Breast epithelium (tissue), 4 donors: ENCODE results near the gene GFOD1. TPM values are rescaled to one million over a fixed set of nuclear protein-coding genes. Genes with fewer than 3 reads are reported as not detected.
"Not testable (repeated sequence)": the region's sequence is repeated elsewhere in the genome, so short reads cannot be mapped to it uniquely, and the experiment has no call there.

ENCODE experiments used
- DNase-seq, 2 donors: peaks; one replicate each; pipeline ENCODE4 v3.0.0-alpha.2; 2019; ENCODE audit warnings: low spot score in 2 of 2
- H3K27ac ChIP-seq, 2 donors: fragments of 200-600 bp; sonication (generic) in 1 of 2; one replicate each; pipeline ENCODE4 v1.5.1; 2016 to 2019; ENCODE audit warnings: mild to moderate bottlenecking in 1 of 2
- H3K27me3 ChIP-seq, 2 donors: fragments of 200-600 bp; sonication (generic) in 1 of 2; one replicate each; pipeline versions ENCODE4 v1.5.1 to v1.6.0; 2017 to 2019; ENCODE audit warnings: control low read depth in 1 of 2, mild to moderate bottlenecking in 1 of 2
- H3K36me3 ChIP-seq: fragments of 200-600 bp; one replicate; pipeline ENCODE4 v1.5.1; 2019
- H3K4me1 ChIP-seq, 2 donors: fragments of 200-600 bp; sonication (generic); one replicate each; pipeline ENCODE4 v1.5.1; 2016 to 2019; ENCODE audit warnings: control low read depth in 1 of 2
- H3K4me3 ChIP-seq, 3 donors: fragments of 200-600 bp; sonication (generic); 1 replicate in 2 of 3; 2 replicates in 1 of 3; pipeline ENCODE4 v1.5.1; 2016 to 2019; ENCODE audit warnings: mild to moderate bottlenecking in 3 of 3, moderate library complexity in 2 of 3
- H3K9me3 ChIP-seq, 2 donors: fragments of 200-600 bp; sonication (generic) in 1 of 2; one replicate each; pipeline ENCODE4 v1.5.1; 2016 to 2019; ENCODE audit warnings: control low read depth in 1 of 2
- POLR2A ChIP-seq: fragments of 450-650 bp; IDR thresholded peaks from one replicate; pipeline ENCODE4 v1.6.1; 2016; ENCODE audit warnings: antibody characterized with exemption, mild to moderate bottlenecking, moderate library complexity
- POLR2AphosphoS5 ChIP-seq, 3 donors: sonication (generic); formaldehyde crosslinking; IDR thresholded peaks; one replicate each; pipeline ENCODE4 v1.6.1; 2017; ENCODE audit warnings: antibody characterized with exemption in 3 of 3
- intact Hi-C: fragments of 100-400 bp; cut with DNase I; formaldehyde crosslinking; loops from one replicate; pipeline ENCODE4 v1.15.1; 2023; ENCODE audit warnings: low total_unique reads
- total RNA-seq, 3 donors: library from RNA; depleted of rRNA; stranded (reverse); fragments of >200 nt; gene quantifications; one replicate each; pipeline ENCODE4 v1.1.0, GENCODE V29; 2016
- TF ChIP-seq, protein P1 (sequence below), 3 donors: fragments of 450-650 bp; IDR thresholded peaks; one replicate each; pipeline ENCODE4 v1.5.1; 2016 to 2017; ENCODE audit warnings: antibody characterized with exemption in 3 of 3, mild to moderate bottlenecking in 3 of 3, moderate library complexity in 3 of 3

The GFOD1 gene
- total RNA-seq, 3 donors from 2014 or later = 11.6 to 33.3 (median 23.3) TPM

DNA sequence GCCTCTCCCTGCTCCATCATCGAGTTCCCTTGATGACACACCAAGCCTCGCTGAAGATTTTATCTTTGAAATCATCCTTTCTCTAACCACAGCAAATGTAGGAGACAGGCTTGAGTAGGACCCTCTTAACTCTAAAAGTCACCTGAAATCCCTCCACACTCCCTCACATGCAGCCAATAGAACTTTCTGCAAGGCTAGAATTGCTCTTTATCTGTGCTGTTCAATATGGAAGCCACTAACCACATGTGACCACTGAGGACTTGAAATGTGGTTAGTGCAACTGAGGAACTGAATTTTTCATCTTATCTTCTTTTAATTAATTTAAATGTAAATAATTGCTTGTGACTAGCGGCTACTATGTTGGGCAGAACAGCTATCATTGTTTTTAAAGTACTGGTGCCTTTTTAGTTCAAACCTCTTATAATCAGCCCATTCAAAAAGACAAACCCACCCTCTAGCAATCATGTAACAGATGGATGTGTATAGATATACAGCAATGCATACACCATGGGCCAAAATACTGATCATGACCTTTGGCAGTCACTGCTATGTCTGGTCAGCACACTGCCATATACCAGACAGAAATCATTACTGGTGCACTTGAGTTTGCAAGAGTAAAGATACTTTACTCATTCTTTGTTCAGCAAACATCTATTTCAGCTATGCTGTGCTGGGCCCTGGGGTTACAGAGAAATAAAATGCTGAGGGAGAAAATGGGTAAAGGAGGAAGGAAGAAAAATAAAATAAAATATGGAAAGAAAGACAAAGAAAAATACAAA lies 50.0 kb downstream of the GFOD1 start:
- no peak for DNase-seq
- H3K9me3 ChIP-seq = no peaks in the 10 kb centered on the region
- H3K4me3 ChIP-seq = no peak overlapping the region
- no peaks in the 10 kb centered on the region for H3K36me3 ChIP-seq
- intact Hi-C loops = no loop called here
- TF ChIP-seq POLR2A (no peak), POLR2AphosphoS5 (IDR thresholded peaks at IDR 0.05) (no peak)
- TF ChIP-seq, protein P1, sequence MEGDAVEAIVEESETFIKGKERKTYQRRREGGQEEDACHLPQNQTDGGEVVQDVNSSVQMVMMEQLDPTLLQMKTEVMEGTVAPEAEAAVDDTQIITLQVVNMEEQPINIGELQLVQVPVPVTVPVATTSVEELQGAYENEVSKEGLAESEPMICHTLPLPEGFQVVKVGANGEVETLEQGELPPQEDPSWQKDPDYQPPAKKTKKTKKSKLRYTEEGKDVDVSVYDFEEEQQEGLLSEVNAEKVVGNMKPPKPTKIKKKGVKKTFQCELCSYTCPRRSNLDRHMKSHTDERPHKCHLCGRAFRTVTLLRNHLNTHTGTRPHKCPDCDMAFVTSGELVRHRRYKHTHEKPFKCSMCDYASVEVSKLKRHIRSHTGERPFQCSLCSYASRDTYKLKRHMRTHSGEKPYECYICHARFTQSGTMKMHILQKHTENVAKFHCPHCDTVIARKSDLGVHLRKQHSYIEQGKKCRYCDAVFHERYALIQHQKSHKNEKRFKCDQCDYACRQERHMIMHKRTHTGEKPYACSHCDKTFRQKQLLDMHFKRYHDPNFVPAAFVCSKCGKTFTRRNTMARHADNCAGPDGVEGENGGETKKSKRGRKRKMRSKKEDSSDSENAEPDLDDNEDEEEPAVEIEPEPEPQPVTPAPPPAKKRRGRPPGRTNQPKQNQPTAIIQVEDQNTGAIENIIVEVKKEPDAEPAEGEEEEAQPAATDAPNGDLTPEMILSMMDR (IDR thresholded peaks at IDR 0.05) = no peak
- H3K27ac ChIP-seq = no peak overlapping the region
- no peaks in the 10 kb centered on the region for H3K27me3 ChIP-seq
- peaks cover 0 to 3% of the 10 kb centered on the region in 2 donors for H3K4me1 ChIP-seq

DNA sequence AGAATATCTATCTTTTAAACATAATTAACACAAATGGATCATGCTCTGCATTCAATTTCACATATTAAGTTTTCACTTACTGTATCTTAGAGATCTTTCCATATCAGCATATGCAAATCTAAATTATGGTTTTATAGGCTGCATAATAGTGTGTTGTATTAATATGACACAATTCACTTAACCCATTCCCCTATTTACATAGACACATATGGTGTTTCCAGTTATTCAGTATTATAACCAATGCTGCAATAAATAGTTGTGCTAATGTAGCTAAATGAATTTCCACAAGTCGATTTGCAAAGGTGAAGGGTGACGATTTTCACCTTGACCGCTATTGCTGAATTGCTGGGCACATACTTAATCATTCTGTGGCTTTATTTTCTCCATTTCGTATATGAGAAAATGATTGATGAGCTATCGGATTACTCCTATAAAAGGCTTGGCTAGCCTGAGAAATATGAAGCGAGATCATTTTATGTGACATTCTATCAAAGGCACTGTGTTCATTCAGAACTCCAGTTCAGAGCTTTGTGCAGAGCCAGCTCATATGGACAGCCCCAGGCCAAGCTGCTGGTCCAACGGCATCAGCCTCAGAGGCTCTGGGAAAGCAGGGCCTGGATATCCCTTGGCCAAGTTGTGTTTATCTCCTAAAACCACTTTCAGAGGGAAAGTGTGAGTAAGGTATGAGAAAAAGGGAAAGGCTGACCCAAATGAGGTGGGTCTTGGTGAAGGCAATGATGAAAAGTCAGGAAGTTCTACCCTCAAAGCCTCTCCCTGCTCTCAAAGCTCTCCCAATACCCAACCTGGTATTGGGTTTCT lies 50.8 kb downstream of the GFOD1 start:
- no peak overlapping the region for H3K4me3 ChIP-seq
- no peaks in the 10 kb centered on the region for H3K36me3 ChIP-seq
- H3K9me3 ChIP-seq = no peaks in the 10 kb centered on the region
- H3K27me3 ChIP-seq = no peaks in the 10 kb centered on the region
- no peak overlapping the region for H3K27ac ChIP-seq
- H3K4me1 ChIP-seq = peaks cover 0 to 3% of the 10 kb centered on the region in 2 donors
- intact Hi-C loops = no loop called here
- no peak for DNase-seq
- TF ChIP-seq POLR2AphosphoS5 (IDR thresholded peaks at IDR 0.05) (no peak), POLR2A (no peak)
- TF ChIP-seq, protein P1 (IDR thresholded peaks at IDR 0.05) = no peak

DNA sequence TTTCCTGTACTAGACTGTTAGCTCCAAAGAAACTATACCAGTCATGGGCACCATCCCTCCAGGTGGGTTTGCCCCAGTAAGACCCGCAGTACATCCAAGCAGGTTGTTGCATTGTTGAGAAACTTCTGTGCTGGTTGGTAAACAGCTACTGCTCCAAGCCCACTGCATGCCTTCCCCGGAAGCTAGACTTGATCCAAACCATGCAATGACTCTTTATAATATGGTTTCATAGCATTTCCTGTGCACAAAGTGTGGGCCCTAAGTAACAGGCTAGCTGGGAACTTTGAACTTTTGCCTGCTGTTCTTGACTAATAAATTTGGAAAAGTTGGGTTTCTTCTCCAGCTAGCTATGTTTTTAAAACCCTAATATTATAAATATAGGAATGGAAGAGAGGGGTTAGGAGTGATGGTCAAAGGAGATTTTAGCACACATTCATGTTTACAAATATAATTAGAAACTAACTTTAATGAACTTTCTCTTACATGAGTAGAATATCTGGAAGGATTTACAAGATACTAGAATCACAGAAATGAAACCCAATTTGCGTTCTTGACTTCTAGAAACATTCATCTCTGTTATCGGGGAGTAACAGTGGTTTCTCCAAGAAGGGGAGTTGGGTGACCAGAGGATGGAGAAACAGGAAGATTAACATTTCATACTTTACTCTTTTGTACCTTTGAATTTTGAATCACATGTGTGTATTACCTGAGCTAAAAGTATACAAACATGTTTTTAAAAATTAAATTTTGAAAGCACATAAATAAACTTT lies 51.7 kb downstream of the GFOD1 start:
- Histone ChIP-seq H3K4me1 (no peaks in the 10 kb centered on the region), H3K27ac (no peak overlapping the region), H3K27me3 (no peaks in the 10 kb centered on the region)

DNA sequence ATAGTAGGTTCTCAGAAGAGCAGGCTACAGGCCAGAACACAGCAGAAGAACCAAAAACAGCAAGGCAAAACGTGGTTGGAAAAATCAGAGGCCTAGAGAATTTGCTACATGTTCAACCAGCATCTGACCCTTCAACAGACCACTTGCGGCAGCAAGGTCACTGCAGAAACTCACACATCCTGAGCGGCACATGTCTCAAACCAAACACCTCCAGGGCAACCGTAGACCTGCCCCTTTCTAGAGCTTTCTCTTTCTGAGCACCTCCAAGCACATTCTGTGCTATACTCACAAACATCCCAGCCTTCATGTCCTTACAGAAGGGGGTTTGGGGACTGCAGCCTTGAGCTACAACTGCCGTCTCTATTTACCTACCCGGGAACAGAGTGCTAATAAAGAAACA lies 52.6 kb downstream of the GFOD1 start:
- no peak overlapping the region for H3K4me3 ChIP-seq
- TF ChIP-seq POLR2A (no peak), POLR2AphosphoS5 (IDR thresholded peaks at IDR 0.05) (no peak)
- TF ChIP-seq, protein P1 (IDR thresholded peaks at IDR 0.05) = no peak
- no peak overlapping the region for H3K27ac ChIP-seq
- H3K4me1 ChIP-seq = no peaks in the 10 kb centered on the region
- H3K36me3 ChIP-seq = no peaks in the 10 kb centered on the region
- no peaks in the 10 kb centered on the region for H3K27me3 ChIP-seq
- no peak for DNase-seq
- no peaks in the 10 kb centered on the region for H3K9me3 ChIP-seq
- intact Hi-C loops = no loop called here

More for the DNA sequence above, 51.7 kb downstream of the GFOD1 start:
- Histone ChIP-seq H3K9me3 (no peaks in the 10 kb centered on the region), H3K36me3 (no peaks in the 10 kb centered on the region), H3K4me3 (no peak overlapping the region)
- intact Hi-C loops = no loop called here
- no peak for DNase-seq
- TF ChIP-seq POLR2A (no peak), POLR2AphosphoS5 (IDR thresholded peaks at IDR 0.05) (no peak)
- TF ChIP-seq, protein P1 (IDR thresholded peaks at IDR 0.05) = no peak

DNA sequence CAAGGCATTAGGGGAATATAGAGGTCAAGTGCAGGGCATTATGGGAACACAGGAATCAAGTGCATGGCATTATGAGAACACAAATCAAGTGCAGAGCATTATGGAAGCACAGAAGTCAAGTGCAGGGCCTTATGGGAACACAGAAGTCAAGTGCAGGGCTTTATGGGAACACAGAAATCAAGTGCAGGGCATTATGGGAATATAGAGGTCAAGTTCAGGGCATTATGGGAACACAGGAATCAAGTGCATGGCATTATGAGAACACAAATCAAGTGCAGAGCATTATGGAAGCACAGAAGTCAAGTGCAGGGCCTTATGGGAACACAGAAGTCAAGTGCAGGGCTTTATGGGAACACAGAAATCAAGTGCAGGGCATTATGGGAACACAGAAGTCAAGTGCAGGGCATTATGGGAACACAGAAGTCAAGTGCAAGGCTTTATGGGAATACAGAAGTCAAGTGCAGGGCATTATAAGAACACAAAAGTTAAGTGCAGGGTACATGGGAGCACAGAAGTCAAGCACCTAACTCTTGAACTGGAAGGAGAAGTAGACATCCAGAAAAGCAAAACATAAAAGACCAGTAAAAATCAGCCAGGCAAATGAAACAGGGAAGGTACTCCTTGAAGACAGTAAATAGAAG lies 53.1 kb downstream of the GFOD1 start:
- H3K27me3 ChIP-seq, H3K4me3 ChIP-seq, DNase-seq, H3K27ac ChIP-seq, H3K36me3 ChIP-seq, H3K4me1 ChIP-seq, intact Hi-C loops, H3K9me3 ChIP-seq: not testable (repeated sequence)
